ENCODE results near the gene GRID1.

DNA sequence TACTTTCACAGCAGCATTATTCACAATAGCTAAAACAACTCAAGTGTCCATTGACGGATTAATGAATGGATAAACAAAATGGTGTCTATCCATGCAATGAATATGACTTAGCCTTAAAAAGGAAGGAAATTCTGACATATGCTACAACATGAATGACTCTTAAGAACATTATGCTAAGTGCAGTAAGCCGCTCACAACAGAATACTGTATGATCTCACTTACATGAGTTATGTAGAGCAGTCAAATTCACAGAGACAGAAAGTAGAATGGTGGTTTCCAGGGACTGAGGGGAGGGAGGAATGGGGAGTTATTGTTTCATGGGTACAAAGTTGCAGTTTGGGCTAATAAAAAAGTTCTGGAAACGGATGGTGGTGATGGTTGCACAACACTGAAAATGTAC is 282.0 kb downstream of the GRID1 start:
- TF ChIP-seq, protein P1, sequence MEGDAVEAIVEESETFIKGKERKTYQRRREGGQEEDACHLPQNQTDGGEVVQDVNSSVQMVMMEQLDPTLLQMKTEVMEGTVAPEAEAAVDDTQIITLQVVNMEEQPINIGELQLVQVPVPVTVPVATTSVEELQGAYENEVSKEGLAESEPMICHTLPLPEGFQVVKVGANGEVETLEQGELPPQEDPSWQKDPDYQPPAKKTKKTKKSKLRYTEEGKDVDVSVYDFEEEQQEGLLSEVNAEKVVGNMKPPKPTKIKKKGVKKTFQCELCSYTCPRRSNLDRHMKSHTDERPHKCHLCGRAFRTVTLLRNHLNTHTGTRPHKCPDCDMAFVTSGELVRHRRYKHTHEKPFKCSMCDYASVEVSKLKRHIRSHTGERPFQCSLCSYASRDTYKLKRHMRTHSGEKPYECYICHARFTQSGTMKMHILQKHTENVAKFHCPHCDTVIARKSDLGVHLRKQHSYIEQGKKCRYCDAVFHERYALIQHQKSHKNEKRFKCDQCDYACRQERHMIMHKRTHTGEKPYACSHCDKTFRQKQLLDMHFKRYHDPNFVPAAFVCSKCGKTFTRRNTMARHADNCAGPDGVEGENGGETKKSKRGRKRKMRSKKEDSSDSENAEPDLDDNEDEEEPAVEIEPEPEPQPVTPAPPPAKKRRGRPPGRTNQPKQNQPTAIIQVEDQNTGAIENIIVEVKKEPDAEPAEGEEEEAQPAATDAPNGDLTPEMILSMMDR (IDR thresholded peaks at IDR 0.05), result no peak
- no peak for TF ChIP-seq POLR2A (IDR thresholded peaks at IDR 0.05)

Data from Peyer's patch (tissue), 4 donors.